Activated CD8-positive, alpha-beta memory T cell treated with anti-CD3 and anti-CD28 coated beads, Interleukin-2, amount 50 U/mL, for 24 hours (primary cell): ENCODE results near the gene SHC4.
"Not testable (repeated sequence)": the region's sequence is repeated elsewhere in the genome, so short reads cannot be mapped to it uniquely, and the experiment has no call there.

ENCODE experiments used
- DNase-seq: peaks from one replicate; pipeline ENCODE4 v3.0.0-alpha.2; 2020; ENCODE audit errors: extremely low read depth

Gene SHC4

DNA sequence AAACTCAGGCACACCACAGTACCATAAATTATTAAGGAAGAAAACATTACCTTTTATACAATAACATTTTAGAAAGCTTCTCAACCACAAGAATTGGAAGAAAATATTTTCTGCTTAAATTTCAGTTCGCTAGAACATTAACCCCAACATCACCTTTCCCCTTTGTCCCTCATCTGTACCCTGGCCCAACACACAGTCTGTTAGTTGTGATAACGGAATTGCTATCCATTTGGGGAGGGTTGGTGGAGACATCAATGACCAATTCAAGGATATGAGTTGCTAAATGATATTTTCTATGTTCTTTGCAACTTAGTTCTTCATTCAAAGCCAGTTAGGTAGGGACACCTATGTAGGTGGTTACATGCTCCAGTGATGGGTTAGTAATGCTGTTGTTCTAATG, 80.0 kb downstream of the SHC4 start:
- no peak for DNase-seq

DNA sequence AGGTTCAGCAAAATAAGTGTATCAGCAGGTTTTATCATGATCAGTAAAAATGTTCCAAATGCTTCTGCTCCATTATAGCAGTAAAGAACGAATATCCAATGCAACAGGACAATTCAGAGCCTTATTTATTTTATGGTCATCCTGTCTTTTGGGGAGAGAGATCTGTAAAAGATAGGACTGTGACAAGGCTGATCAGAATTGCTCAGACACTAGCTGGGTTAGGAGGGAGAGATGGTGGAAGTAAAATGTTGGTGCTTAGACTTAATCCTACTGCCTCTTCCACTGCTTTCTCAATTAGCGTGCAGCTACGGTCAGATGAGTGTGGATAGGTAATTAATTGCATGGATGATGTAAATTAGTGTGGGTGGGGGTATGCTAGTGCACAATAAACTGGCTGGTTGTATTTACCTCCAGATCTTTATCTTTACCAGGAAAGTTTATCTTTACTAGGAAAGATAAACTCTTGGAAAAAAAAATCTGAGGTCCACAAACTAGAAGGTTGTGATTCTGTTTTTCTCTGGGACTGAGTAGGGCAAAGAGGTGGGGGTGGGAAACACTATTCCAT, 83.6 kb downstream of the SHC4 start:
- no peak for DNase-seq

DNA sequence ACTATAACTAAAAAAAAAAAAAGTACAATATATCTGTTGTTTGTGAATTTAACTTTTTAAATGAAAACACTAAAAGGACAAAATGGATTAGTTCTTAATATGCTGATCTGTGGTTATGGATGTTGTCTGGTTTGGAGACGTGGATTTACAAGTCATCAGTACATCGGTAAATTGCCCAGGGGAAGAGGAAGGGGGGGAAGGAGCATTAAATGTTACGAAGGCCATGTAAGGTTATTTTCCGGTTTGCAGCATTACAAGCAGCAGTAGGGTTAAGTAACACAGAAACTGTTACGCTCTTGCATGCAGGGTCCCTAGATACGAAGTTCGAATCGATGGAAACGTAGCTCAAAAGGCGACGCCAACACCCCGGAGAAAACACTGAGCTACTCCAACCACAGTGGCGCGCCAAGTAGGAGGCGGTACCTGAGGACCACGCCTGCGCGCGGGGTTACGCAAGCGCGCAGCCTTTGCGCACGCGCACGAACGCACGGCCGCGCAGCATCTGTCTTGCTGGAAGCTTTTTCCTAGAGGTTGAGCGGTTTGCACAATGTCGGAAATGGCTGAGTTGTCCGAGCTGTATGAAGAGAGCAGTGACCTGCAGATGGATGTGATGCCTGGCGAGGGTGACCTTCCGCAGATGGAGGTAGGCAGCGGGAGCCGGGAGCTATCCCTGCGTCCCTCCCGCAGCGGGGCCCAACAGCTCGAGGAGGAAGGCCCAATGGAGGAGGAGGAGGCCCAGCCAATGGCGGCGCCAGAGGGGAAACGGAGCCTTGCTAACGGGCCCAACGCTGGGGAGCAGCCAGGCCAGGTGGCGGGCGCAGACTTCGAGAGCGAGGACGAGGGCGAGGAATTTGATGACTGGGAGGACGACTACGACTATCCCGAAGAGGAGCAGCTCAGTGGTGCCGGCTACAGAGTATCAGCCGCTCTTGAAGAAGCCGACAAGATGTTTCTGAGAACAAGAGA, 85.8 kb downstream of the SHC4 start, which contains the start of gene EID1:
EID1 (plus strand) TSS at position 505 of the 966 bp plus-strand sequence; CDS start at position 548, 43 bp downstream.
- DNase-seq: peak; percentile 84

DNA sequence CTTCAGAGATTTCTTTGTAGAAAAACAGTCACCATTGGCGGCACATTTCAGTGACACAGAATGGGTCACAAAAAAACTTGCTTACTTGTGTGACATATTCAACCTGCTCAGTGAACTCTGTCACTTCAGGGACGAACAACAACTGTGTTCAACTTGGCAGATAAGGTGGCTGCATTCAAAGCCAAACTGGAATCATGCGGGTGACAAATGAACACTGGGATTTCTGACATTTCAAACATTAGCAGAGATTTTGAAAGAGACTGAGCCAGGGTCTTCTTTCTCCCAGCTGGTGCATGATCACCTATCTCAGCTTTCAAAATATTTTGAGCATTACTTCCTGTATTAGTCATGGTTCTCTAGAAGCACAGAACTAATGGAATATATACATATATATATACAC, 87.7 kb downstream of the SHC4 start:
- no peak for DNase-seq

DNA sequence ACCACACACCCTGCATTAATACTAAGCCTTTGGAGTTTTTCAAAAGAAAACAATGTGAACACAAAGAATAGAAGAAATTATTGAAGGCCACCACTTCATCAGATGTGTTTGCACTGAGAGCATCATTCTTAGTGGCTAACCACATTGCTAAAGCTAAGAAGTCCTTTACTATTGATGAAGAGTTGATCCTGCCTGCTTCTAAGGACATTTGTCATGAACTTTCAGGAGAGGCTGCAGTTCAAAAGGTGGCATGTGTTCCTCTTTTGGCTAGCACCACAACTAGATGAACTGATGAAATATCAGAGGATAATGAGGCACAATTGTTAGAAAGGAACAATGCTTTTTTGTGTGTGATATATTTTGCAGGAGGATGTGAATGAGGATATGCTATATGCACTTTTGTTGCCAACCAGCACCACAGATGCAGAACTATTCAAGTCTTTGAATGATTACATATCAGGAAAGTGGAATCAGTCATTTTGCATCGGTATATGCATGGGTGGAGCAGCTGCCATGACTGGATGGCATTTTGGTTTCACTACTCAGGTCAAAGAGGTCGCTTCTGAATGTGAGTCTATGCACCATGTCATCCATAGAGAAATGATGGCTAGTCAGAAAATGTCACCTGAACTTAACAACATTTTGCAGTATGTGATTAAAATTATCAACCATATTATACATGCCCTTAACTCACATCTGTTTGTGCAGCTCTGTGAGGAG, 88.3 kb downstream of the SHC4 start:
- DNase-seq: no peak

DNA sequence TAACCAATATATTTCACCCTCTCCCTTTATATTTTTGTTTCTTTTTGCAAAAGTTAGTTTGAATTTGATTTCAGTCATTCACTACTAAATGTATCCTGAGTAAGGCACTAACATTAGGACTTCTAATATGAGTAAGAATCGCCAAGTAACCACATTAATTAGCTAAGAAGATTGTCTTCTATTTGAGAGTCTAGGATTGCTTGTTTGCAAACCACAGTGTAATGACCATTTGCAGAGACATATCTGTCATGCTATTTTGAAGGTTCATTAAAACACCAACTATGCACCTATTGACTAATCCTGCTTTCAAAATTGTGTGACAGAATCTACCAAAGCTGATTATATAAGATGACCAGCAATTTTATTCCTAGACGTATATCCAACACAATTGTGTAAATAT, 91.1 kb downstream of the SHC4 start:
- DNase-seq: no peak

DNA sequence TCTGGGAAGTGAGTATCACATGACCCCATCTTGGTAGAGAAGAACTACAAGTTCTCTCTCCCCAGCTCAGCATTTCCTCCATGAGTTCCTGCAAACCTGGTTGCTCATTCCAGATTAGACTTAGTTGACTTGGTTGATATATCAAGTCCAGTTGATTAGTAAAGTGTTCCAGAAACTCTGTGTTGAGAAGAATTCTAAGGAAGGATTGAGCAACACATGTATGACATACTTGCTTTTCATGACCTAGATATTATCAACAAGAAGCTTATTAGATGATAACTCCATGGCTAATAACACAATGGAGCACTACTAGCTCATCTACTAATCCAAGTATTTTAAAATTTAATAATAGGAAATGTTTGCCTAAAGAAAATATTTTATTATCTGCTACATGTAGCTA, 92.2 kb downstream of the SHC4 start:
- no peak for DNase-seq

DNA sequence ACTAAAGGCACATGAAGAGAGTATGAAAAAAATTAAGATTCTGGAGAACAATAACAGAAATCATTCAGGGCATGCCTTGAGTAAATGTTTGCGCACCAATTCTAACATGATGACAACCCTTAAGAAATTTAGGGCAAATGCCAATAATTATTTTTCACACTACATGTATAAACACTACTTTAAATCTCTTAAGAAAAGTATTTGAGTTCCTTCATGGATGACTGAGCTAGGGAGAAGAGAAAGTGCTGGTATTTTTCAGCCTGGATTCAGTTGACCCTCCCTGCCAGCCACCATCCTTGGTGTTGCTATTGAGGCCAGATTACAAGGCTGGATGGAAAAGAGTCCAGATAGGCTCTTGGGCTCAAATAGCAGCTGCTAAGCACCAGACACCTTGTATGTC, 93.8 kb downstream of the SHC4 start:
- no peak for DNase-seq

DNA sequence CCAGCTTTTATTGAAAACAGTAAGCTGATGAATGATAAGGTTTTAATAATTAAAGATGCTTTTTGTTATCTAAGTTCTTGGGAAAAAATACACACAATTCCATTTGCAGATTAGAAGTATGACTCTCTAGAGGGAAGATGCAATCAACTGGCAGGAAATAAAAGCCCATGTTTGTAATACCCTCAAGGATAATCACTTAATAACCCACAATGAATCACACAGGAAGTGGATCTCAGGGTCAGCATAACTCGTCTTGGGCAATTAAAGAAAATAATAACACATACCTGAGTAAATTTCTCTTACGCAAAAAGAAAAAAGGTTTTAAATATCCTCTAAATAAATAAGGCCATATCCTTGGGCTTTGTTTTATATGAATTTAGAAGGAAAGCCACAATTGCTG, 95.2 kb downstream of the SHC4 start:
- no peak for DNase-seq

DNA sequence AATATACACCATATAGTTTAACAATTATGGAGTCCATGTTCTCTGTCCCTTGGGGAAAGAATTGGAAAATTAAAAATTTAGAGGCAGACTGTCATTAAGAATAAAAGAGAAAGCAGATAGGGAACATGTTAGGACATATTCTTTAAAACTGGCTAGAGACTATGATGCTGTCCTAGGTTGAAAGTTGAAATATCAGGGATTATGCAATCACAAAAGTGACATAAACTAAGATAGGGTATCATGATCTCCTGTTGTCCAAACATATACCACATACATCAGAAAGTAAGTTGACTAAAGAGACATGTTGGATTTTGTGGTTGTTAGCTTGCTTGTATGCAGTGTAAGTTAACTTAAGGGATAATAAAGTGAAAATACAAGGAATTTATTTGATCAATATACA, 95.7 kb downstream of the SHC4 start:
- DNase-seq: no peak

DNA sequence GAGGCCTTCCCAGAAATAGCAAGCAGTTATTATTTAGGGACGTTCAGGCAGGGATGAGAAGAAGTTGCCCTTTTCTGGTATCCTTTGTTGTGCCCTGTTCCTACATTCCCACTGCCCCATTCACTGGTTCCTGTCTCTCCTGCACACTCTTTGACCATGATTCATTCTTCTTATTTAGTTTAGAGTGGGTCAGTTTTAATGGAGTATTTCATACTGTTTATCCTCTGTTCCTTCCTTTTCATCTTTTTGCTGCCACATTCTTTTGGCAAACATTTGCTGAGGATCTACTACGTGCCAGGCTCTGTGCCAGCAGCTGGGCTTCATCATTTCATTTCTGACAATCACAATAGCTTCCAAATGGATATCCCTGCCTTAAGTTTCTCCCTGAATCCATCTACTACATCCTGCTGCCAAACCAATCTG, 97.6 kb downstream of the SHC4 start:
- no peak for DNase-seq

DNA sequence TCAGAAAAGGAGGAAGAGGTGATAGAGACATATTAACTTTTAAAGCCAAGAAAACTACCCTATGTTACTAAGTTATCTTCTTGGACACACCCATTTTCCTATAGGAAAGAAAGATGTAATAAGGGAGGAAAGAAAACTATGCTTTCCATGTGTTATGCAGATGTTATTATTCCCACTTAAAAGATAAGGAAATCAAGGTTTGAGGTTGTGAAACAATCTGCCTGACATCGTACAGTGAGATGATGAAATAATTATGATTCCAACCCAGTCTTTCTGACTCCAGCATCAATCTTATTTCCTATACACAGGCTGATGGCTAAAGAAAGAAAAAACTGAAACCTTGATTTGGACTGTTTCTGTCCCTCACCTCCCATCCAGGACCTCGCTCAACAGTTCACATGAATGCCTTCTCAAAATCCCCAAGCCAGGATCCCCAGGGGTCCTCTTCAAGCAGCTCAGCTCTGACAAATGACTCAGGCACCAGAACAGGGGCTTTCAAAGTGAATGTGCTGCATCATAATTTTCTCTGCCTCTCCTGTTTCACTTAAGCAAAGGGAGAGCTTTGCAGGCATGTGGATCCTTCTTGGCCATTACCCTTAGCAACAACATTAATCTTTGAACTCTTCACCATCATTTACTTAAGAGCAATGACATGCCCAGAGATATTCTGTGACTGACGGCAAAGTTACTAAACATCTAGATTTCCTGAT, 98.2 kb downstream of the SHC4 start:
- DNase-seq: no peak

DNA sequence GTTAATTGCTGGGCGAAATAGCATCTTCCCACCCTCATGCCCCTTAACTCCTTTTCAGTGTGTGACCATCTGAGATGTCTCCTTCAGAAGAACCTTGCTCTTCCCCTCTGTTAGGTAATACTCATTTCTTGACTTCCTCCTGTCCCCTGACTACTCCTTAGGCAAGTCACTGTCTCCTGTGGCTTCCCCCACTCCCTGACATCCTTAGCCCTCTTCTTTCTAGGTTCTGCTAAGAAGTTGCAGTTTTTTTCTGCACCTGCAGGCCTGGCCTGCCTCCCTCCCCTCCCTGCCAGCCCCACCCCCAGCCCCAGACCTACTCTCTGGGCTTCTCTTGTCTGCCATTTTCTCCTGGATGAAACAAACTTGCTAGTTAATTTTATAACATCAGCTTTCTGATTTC, 101.0 kb downstream of the SHC4 start:
- no peak for DNase-seq

DNA sequence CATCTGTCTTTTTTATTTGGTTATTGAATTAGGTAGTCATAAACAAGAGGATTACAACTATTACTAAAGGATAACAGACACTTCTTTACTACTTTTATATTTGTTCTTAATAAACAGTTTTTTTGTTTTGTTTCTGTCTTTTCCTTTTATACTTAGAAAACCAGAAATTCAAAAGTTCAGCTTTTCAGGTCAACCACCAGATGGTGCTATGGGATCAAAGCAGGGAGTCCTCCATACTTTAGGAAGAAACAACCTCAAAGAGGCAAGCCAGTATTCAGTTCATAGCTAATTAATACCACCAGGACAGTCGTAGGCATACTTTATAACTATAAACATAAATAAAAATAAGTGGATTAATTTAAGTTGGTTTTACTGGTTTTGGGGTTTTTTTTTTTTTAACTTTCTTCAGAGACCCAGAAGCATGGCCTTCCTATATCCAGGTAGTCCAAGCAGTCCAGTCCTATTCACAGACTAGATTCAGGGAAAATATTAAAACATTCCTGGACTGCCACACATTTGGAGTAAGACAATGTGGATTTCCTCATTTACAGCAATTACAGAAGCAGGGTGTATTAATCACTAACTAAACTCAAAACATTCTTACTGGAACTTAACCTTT, 101.8 kb downstream of the SHC4 start:
- DNase-seq: no peak

DNA sequence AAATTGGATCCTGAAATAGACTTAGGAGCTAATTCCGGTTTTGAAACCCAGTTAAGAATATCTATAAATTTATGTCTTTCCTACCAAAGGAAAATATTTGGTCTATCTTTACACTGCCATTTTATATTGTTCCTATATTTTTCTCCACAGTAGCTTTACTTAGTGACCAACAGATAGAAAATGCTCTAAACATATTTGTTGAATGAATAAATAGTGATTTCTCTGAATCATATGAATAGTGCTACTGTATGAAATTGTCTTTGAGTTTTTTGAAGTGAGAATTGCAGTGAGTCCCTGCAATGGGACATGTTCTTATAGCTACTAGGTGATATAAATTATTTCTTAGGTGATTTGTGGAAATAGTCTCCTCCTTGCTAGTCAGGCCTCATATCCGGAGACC, 104.3 kb downstream of the SHC4 start:
- DNase-seq: no peak

DNA sequence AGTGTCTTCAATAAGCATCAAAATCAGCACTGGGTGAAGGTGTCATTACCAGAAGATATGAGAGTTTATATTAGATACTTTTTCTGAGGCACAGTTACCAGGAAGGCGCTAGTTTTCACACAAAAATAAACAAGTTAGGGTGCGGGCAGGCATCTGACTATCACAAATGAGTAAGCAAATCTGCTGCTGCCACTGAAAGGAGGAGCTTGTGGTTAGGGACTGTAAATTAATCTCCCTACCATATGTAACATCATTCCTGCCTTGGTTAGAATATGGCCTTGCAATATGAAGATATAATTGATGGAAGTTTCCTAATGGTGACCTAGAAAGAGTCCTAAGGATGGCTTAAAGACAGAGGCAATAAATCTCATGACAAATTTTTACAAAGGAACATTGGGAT, 105.3 kb downstream of the SHC4 start:
- no peak for DNase-seq

DNA sequence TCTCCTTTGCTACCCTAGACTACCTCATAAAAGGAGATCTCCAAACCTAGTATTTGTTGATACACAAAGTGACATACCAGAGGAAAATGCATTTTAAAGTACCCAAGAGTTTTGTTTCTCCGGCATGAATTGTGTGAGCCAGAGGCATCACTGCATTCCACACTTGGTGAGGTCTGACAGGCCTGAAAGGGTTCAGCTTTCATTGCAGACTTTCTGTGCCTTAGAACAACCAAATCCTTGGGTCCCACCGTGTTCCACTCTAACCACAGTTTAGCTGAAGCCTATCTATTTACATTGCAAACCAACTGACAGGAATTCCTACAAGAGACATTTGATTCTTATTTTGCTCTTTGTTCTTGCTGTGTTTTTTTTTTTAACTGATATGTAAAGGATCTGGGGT, 106.8 kb downstream of the SHC4 start:
- DNase-seq: no peak

DNA sequence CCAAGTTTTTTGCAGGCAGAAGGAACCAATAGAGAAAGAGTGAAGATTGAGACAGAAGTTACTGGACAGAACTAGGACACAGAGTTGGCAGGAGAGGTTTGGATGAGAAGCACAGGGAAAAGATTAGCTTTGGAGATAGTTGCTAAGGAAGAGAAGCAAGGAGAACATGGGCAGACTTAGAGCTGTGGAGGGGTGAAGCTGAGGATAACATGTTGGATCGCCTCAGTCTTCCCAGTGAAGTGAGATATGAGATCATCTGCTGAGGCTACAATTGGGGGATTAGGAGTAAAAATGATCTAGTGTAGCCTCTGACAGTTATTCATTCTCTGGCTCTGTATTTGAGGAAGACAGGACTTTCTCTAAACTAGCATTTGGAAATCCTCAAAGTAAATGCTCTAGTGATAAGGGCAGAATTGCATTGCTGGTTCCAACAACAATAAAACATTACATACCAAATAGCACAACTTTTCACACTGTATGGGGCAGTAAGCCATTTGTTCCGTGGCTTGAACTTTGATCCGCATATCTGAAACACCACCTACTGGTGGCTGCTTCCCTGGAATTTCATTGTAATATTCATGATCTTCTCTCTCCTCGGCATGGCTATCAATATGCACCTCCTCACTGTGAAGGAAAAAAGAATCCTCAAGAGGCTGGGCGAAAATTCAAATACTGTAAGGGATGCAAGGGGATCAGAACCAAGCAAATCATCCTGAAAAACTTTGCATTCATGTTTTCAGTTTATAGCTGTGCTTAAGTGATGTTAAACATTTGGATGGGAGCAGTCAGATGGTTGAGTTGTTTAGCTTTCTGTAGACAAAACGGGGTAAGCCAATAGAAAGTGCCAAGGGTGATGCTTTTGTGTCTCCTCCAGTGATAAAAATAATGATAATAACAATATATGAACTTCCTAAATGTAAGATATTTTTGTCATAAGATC, 107.9 kb downstream of the SHC4 start:
- no peak for DNase-seq

DNA sequence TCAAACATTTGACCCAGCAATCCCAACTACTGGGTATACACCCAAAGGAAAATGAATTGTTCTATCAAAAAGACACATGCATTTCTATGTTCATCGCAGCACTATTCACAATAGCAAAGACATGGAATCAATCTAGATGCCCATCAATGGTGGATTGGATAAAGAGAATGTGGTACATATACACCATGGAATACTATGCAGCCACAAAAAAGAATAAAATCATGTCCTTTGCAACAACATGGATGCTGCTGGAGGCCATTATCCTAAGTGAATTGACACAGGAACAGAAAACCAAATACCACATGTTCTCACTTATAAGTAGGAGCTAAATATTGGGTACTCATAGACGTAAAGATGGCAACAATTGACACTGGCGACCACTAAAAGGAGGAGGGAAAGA, 109.3 kb downstream of the SHC4 start:
- DNase-seq: not testable (repeated sequence)

DNA sequence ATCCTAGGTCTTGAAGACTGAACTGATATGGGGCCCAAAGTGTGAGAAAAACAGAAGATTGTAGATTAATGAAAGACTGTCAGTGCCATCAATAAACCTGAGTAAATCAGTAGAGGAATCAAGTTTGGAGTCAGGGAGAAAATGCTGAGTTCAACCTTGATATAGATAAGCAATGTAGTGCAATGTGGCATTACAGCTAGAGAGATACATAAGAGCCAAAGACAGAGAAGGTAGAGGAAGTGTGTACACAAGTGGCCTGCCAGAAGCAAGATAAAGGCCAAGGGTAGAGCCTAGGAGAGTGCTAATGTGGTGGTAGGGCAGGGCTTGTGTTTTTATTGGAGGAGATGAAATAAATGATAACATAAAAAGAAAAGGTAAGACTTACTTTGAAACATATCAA, 111.8 kb downstream of the SHC4 start:
- DNase-seq: no peak
